ENCODE measurements around the gene IFNL1. TPM values are rescaled to one million over a fixed set of nuclear protein-coding genes. Genes with fewer than 3 reads are reported as not detected.
"Not testable (repeated sequence)": the region's sequence is repeated elsewhere in the genome, so short reads cannot be mapped to it uniquely, and the experiment has no call there.

Gene IFNL1
- total RNA-seq, 2 donors from 2014 or later: not detected

- DNase-seq; intact Hi-C loops (cut with DNase I, micrococcal nuclease); ATAC-seq: not testable (repeated sequence)
Observed at GRCh38 chr19:39268531-39269223, 27.5 kb upstream of the IFNL1 start.

GRCh38 chr19:39269369-39269768, 26.8 kb upstream of the IFNL1 start:
- ATAC-seq; intact Hi-C loops (cut with DNase I, micrococcal nuclease); DNase-seq: not testable (repeated sequence)

- intact Hi-C loops (cut with DNase I, micrococcal nuclease): no loop called here
- no peak for DNase-seq
Observed at GRCh38 chr19:39270036-39270871, 26.0 kb upstream of the IFNL1 start.

GRCh38 chr19:39273859-39274258, 22.3 kb upstream of the IFNL1 start:
- DNase-seq; intact Hi-C loops (cut with DNase I, micrococcal nuclease); ATAC-seq: not testable (repeated sequence)

More at GRCh38 chr19:39270036-39270871, 26.0 kb upstream of the IFNL1 start:
- no peak for ATAC-seq

- DNase-seq: no peak
- ATAC-seq: no peak
- intact Hi-C loops (cut with DNase I, micrococcal nuclease): no loop called here
Observed at GRCh38 chr19:39275578-39275977, 20.6 kb upstream of the IFNL1 start.

GRCh38 chr19:39276740-39277139, 19.5 kb upstream of the IFNL1 start:
- ATAC-seq (no peak), DNase-seq (no peak)
- intact Hi-C loops (cut with DNase I, micrococcal nuclease): no loop called here

- ATAC-seq: no peak
- intact Hi-C loops (cut with DNase I, micrococcal nuclease): no loop called here
- DNase-seq: no peak
Observed at GRCh38 chr19:39277598-39277997, 18.6 kb upstream of the IFNL1 start.

- ATAC-seq (no peak), DNase-seq (no peak)
- intact Hi-C loops (cut with DNase I, micrococcal nuclease): no loop called here
Observed at GRCh38 chr19:39282021-39282420, 14.2 kb upstream of the IFNL1 start.

GRCh38 chr19:39284032-39284431, 12.2 kb upstream of the IFNL1 start:
- DNase-seq (no peak), ATAC-seq (no peak)
- intact Hi-C loops (cut with DNase I, micrococcal nuclease): no loop called here

GRCh38 chr19:39293394-39293793, 2.8 kb upstream of the IFNL1 start:
- intact Hi-C loops (cut with DNase I, micrococcal nuclease): no loop called here
- ATAC-seq (no peak), DNase-seq (no peak)

GRCh38 chr19:39296906-39297305, 699 bp downstream of the IFNL1 start:
- DNase-seq: no peak
- no peak for ATAC-seq
- intact Hi-C loops (cut with DNase I, micrococcal nuclease): no loop called here

GRCh38 chr19:39297931-39298634, 1.9 kb downstream of the IFNL1 start:
- peak; percentile 52 for ATAC-seq
- intact Hi-C loops (cut with DNase I, micrococcal nuclease): no loop called here
- peak in 1 of 2 donors; percentile 28 for DNase-seq

- intact Hi-C loops (cut with DNase I, micrococcal nuclease): no loop called here
- no peak for DNase-seq
- no peak for ATAC-seq
Observed at GRCh38 chr19:39299404-39299803, 3.2 kb downstream of the IFNL1 start.

- no peak for DNase-seq
- intact Hi-C loops (cut with DNase I, micrococcal nuclease): no loop called here
- ATAC-seq: no peak
Observed at GRCh38 chr19:39299832-39300231, 3.6 kb downstream of the IFNL1 start.

- DNase-seq (no peak), ATAC-seq (no peak)
- intact Hi-C loops (cut with DNase I, micrococcal nuclease): no loop called here
Observed at GRCh38 chr19:39301021-39301420, 4.8 kb downstream of the IFNL1 start.

- no peak for DNase-seq
- intact Hi-C loops (cut with DNase I, micrococcal nuclease): no loop called here
- ATAC-seq: no peak
Observed at GRCh38 chr19:39301562-39301961, 5.4 kb downstream of the IFNL1 start.

GRCh38 chr19:39303373-39304184, 7.4 kb downstream of the IFNL1 start:
- ATAC-seq (no peak), DNase-seq (no peak)
- intact Hi-C loops (cut with DNase I, micrococcal nuclease): no loop called here

GRCh38 chr19:39304185-39304513, 7.9 kb downstream of the IFNL1 start:
- DNase-seq: no peak
- intact Hi-C loops (cut with DNase I, micrococcal nuclease): no loop called here
- no peak for ATAC-seq
